ENCODE measurements around the gene PLXNB2.

GRCh38 chr22:50278461-50278860 is 29.0 kb downstream of the PLXNB2 start:
- no peak for TF ChIP-seq POLR2A (IDR thresholded peaks at IDR 0.05)
- no peak for TF ChIP-seq CTCF (IDR thresholded peaks at IDR 0.05)
